Measurements from ENCODE around the gene DNAAF9.

DNA sequence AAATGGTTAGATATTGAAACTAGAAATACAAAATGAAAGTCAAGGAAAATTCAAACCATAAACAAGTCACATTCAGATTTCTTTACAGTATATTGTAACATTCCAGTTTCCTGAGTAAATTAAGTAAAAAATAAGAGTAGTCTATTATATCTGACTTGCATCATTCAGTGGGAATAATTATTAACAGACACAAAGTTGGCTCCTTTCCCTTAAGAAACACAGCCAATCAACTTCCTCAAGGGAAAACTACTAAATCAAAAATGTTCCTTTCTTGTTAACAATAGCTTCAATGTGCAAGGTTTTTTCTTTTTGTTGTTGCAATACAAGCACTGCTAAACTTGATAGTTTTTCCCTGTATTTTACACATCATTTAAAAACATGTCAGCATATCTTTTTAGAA, 33.2 kb downstream of the DNAAF9 start:
- TF ChIP-seq, protein P1, sequence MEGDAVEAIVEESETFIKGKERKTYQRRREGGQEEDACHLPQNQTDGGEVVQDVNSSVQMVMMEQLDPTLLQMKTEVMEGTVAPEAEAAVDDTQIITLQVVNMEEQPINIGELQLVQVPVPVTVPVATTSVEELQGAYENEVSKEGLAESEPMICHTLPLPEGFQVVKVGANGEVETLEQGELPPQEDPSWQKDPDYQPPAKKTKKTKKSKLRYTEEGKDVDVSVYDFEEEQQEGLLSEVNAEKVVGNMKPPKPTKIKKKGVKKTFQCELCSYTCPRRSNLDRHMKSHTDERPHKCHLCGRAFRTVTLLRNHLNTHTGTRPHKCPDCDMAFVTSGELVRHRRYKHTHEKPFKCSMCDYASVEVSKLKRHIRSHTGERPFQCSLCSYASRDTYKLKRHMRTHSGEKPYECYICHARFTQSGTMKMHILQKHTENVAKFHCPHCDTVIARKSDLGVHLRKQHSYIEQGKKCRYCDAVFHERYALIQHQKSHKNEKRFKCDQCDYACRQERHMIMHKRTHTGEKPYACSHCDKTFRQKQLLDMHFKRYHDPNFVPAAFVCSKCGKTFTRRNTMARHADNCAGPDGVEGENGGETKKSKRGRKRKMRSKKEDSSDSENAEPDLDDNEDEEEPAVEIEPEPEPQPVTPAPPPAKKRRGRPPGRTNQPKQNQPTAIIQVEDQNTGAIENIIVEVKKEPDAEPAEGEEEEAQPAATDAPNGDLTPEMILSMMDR (IDR thresholded peaks at IDR 0.05): no peak
- TF ChIP-seq EP300 (IDR thresholded peaks at IDR 0.05): no peak
